Heart right ventricle (tissue), 16 donors: ENCODE measurements around the gene CCDC127. TPM values are rescaled to one million over a fixed set of nuclear protein-coding genes. Genes with fewer than 3 reads are reported as not detected.
"Not testable (repeated sequence)": the region's sequence is repeated elsewhere in the genome, so short reads cannot be mapped to it uniquely, and the experiment has no call there.

Experiments used
- ATAC-seq, 8 donors: fragments of 200-7000 bp; cut with Tn5 transposase; one replicate each; pipeline ENCODE4 v1.9.1; 2020; ENCODE audit warnings: mild to moderate bottlenecking in 8 of 8, moderate library complexity in 8 of 8, moderate number of reproducible peaks in 1 of 8
- DNase-seq, 2 donors: peaks; one replicate each; pipeline ENCODE4 v3.0.0-alpha.2; 2020
- H3K27ac ChIP-seq, 10 donors: fragments of 200-600 bp; sonication (generic) in 2 of 10; one replicate each; pipeline versions ENCODE4 v1.5.0 to v1.8.0; 2020 to 2022; ENCODE audit warnings: mild to moderate bottlenecking in 3 of 10
- H3K27me3 ChIP-seq, 7 donors: fragments of 200-600 bp; one replicate each; pipeline ENCODE4 v1.8.0; 2021 to 2022; ENCODE audit warnings: mild to moderate bottlenecking in 2 of 7
- H3K36me3 ChIP-seq, 9 donors: fragments of 200-600 bp; sonication (generic) in 1 of 9; one replicate each; pipeline versions ENCODE4 v1.5.0 to v1.8.0; 2020 to 2022; ENCODE audit warnings: mild to moderate bottlenecking in 2 of 9
- H3K4me1 ChIP-seq, 9 donors: fragments of 200-600 bp; sonication (generic) in 1 of 9; one replicate each; pipeline versions ENCODE4 v1.5.0 to v1.8.0; 2020 to 2022; ENCODE audit warnings: mild to moderate bottlenecking in 4 of 9
- H3K4me3 ChIP-seq, 10 donors: fragments of 200-600 bp; sonication (generic) in 2 of 10; one replicate each; pipeline versions ENCODE4 v1.5.0 to v1.8.0; 2020 to 2022; ENCODE audit warnings: mild to moderate bottlenecking in 7 of 10, moderate library complexity in 2 of 10
- H3K9me3 ChIP-seq, 11 donors: fragments of 200-600 bp in 10 of 11; sonication (generic) in 2 of 11; one replicate each; pipeline versions ENCODE4 v1.5.0 to v1.8.0; 2013 to 2022; ENCODE audit warnings: mild to moderate bottlenecking in 2 of 11, control low read depth in 1 of 11, moderate library complexity in 1 of 11
- WGBS, 2 donors: extraction: QIAGEN DNeasy Blood & Tissue Kit; methylation state at CpG; one replicate each; pipeline ENCODE4 v1.1.7; 2013; ENCODE audit warnings: inconsistent platforms in 1 of 2; 5-methylcytosine and 5-hydroxymethylcytosine counted together
- intact Hi-C, 10 donors: fragments of 100-400 bp; cut with DNase I; formaldehyde crosslinking; loops; one replicate each; pipeline versions ENCODE4 v1.11.1 to v1.14.2; 2022
- polyA plus RNA-seq, 2 donors: library from polyadenylated mRNA; stranded (reverse); fragments of 200-250 nt; gene quantifications; one replicate each; pipeline ENCODE4 v1.2.3, GENCODE V29; 2013
- total RNA-seq, 10 donors: library from RNA; stranded (reverse); fragmentation: NEBNext Ultra II Directional in 3 of 10; extraction: Animal tissue kit (Norgen Biotek cat#: 25700) in 3 of 10; gene quantifications; one replicate each; pipeline versions ENCODE4 v1.2.1 to v1.2.4, GENCODE V29; 2021 to 2023
- TF ChIP-seq, protein P1 (sequence below), 9 donors: fragments of 200-600 bp; sonication (generic) in 2 of 9; IDR thresholded peaks; one replicate each; pipeline versions ENCODE4 v1.5.0 to v1.8.0; 2021 to 2022; ENCODE audit warnings: antibody characterized with exemption in 9 of 9, mild to moderate bottlenecking in 5 of 9, moderate library complexity in 1 of 9
- donor health status: Arrhythmogenic right ventricular cardiomyopathy.
- donor health status: ischemic (EF 13 %, LVEDD 7.1; RV severe dilation, severe dysfunction).
- donor health status: healthy with polysubstance abuse.
- donor health status: DM: no; HTN: yes; CAD: no.
- donor health status: DM: no; HTN: no; CAD: no.
- donor health status: ischemic (EF 25% LVEDD 6.9; RV normal size, moderate dysfunction).
- donor health status: ischemic (EF 25% LVEDD 5.7; RV mildly dilated, moderate dysfunction).
- donor health status: healthy.
- donor health status: DM: yes; HTN: yes; CAD: no.
- donor health status: Ischemic cardiomyopathy.
- donor health status: ischemic (EF 35%, LVEDD 5.7; RV mildly dilated, moderate dysfunction).
- donor health status: nonischemic (EF 11% LVEDD 7.7; RV severe dilation, severe dysfunction).
- donor health status: DM: yes; HTN: yes; CAD: no.
- donor health status: PGD.
- donor health status: ischemic (EF 29% LVEDD 5.4; RV normal size, mild dysfunction).
- donor health status: nonischemic (EF 23%, LVEDD 6.1; RV moderate dilation, normal function).

CCDC127 gene
- total and polyA plus RNA-seq, 12 donors: 3.8 to 10.4 (median 7.5) TPM

GRCh38 chr5:231661-232060, 13.7 kb upstream of the CCDC127 start:
- Histone ChIP-seq H3K27me3 (no peaks in the 10 kb centered on the region), H3K36me3 (peaks cover 3 to 100% (median 71%) of the 10 kb centered on the region in 9 donors), H3K4me3 (no peak overlapping the region), H3K9me3 (no peaks in the 10 kb centered on the region), H3K4me1 (no peaks in the 10 kb centered on the region), H3K27ac (no peak overlapping the region)
- TF ChIP-seq, protein P1, sequence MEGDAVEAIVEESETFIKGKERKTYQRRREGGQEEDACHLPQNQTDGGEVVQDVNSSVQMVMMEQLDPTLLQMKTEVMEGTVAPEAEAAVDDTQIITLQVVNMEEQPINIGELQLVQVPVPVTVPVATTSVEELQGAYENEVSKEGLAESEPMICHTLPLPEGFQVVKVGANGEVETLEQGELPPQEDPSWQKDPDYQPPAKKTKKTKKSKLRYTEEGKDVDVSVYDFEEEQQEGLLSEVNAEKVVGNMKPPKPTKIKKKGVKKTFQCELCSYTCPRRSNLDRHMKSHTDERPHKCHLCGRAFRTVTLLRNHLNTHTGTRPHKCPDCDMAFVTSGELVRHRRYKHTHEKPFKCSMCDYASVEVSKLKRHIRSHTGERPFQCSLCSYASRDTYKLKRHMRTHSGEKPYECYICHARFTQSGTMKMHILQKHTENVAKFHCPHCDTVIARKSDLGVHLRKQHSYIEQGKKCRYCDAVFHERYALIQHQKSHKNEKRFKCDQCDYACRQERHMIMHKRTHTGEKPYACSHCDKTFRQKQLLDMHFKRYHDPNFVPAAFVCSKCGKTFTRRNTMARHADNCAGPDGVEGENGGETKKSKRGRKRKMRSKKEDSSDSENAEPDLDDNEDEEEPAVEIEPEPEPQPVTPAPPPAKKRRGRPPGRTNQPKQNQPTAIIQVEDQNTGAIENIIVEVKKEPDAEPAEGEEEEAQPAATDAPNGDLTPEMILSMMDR (IDR thresholded peaks at IDR 0.05): no peak
- DNase-seq (no peak), ATAC-seq (no peak)
- intact Hi-C loops: no loop called here
- WGBS, 2 donors: 79 to 83% methylated on average over 13 of the region's 13 CpGs

DNA sequence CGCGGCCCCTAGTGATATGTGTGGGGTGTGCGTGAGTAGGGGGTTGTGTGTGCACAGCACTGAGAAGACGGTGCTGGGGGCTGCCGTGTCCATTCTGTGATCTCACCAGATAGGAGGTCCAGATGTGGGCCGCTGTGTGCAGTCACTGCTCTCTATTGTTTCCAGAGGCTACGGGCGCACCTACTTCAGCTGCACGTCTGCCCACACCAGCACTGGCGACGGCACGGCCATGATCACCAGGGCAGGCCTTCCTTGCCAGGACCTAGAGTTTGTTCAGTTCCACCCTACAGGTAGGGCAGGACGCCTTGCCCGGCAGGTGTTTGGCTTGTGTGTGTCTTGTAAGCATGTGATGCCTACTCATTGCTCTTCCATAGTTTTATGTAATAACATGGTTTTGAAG, 12.8 kb upstream of the CCDC127 start:
- no peaks in the 10 kb centered on the region for H3K27me3 ChIP-seq

GRCh38 chr5:228886-229285, 10.9 kb upstream of the CCDC127 start:
- Histone ChIP-seq H3K27ac (no peak overlapping the region), H3K36me3 (peaks cover 10 to 100% (median 76%) of the 10 kb centered on the region in 9 donors), H3K27me3 (no peaks in the 10 kb centered on the region), H3K4me3 (no peak overlapping the region), H3K9me3 (no peaks in the 10 kb centered on the region), H3K4me1 (peaks cover 0 to 6% (median 0%) of the 10 kb centered on the region in 9 donors)
- WGBS, 2 donors: 78 to 90% methylated on average over 3 of the region's 3 CpGs
- TF ChIP-seq, protein P1 (IDR thresholded peaks at IDR 0.05): no peak
- DNase-seq: no peak
- intact Hi-C loops: loop anchor here in 1 of 10 donors (10.0 kb wide), 1 partner anchor 46 kb away; the partner anchor contains the start of gene PDCD6
- ATAC-seq: no peak

More for the DNA sequence above, 12.8 kb upstream of the CCDC127 start:
- Histone ChIP-seq H3K4me3 (no peak overlapping the region), H3K27ac (no peak overlapping the region), H3K9me3 (no peaks in the 10 kb centered on the region), H3K4me1 (no peaks in the 10 kb centered on the region), H3K36me3 (peaks cover 3 to 100% (median 71%) of the 10 kb centered on the region in 9 donors)
- intact Hi-C loops: no loop called here
- ATAC-seq (peak in 3 of 8 donors; percentile 19 to 28 (median 19)), DNase-seq (no peak)
- TF ChIP-seq, protein P1 (IDR thresholded peaks at IDR 0.05): no peak
- WGBS, 2 donors: 92 to 93% methylated on average over 14 of the region's 14 CpGs

GRCh38 chr5:227375-227774, 9.4 kb upstream of the CCDC127 start:
- Histone ChIP-seq H3K4me1 (peaks cover 0 to 21% (median 11%) of the 10 kb centered on the region in 9 donors), H3K36me3 (peaks cover 10 to 93% (median 71%) of the 10 kb centered on the region in 9 donors)
- intact Hi-C loops: loop anchor here in 1 of 10 donors (10.0 kb wide), 1 partner anchor 47 kb away; the partner anchor contains the start of gene PDCD6

GRCh38 chr5:225334-225733, 7.4 kb upstream of the CCDC127 start:
- no peaks in the 10 kb centered on the region for H3K27me3 ChIP-seq
- no peak for DNase-seq
- TF ChIP-seq, protein P1 (IDR thresholded peaks at IDR 0.05): no peak
- H3K36me3 ChIP-seq: peaks cover 10 to 72% (median 62%) of the 10 kb centered on the region in 9 donors
- no peak for ATAC-seq
- H3K9me3 ChIP-seq: no peaks in the 10 kb centered on the region
- WGBS, 2 donors: 93 to 95% methylated on average over 14 of the region's 14 CpGs
- no peak overlapping the region for H3K4me3 ChIP-seq
- intact Hi-C loops: loop anchor here in 1 of 10 donors (10.0 kb wide), 1 partner anchor 49 kb away; the partner anchor contains the start of gene PDCD6
- H3K4me1 ChIP-seq: peaks cover 0 to 41% (median 31%) of the 10 kb centered on the region in 9 donors
- H3K27ac ChIP-seq: no peak overlapping the region

More at GRCh38 chr5:227375-227774, 9.4 kb upstream of the CCDC127 start:
- DNase-seq, H3K9me3 ChIP-seq, H3K27me3 ChIP-seq, H3K27ac ChIP-seq, H3K4me3 ChIP-seq: not testable (repeated sequence)
- ATAC-seq: peak in 1 of 8 donors; percentile 6
- WGBS, 2 donors: 92 to 98% methylated on average over 10 to 12 of the region's 17 CpGs
